Kidney (tissue), 14 donors: ENCODE results near the gene TMEM128. TPM values are rescaled to one million over a fixed set of nuclear protein-coding genes. Genes with fewer than 3 reads are reported as not detected.

Experiments
- DNase-seq, 5 donors: peaks; one replicate each; pipeline ENCODE4 v3.0.0-alpha.2; 2013 to 2020
- FAIRE-seq: peaks from 2 replicates; lab custom pipeline; 2012; peaks lifted over from hg19 to GRCh38; lab: Jason Lieb, UNC
- H3K27ac ChIP-seq, 2 donors: one replicate each; pipeline ENCODE4 v1.7.0; 2013; ENCODE audit warnings: low read depth in 2 of 2, low read length in 2 of 2, inconsistent platforms in 1 of 2
- H3K27me3 ChIP-seq: one replicate; pipeline ENCODE4 v1.7.1; 2013; ENCODE audit warnings: low read length, inconsistent platforms; ENCODE audit not compliant: control insufficient read depth, insufficient read depth
- H3K36me3 ChIP-seq, 3 donors: one replicate each; pipeline versions ENCODE4 v1.7.0 to v1.7.1; 2013; ENCODE audit warnings: low read length in 3 of 3, control low read depth in 1 of 3, inconsistent platforms in 1 of 3; ENCODE audit not compliant: insufficient read depth in 3 of 3, control insufficient read depth in 2 of 3
- H3K4me1 ChIP-seq, 3 donors: one replicate each; pipeline versions ENCODE4 v1.7.0 to v1.7.1; 2013; ENCODE audit warnings: low read length in 3 of 3, inconsistent platforms in 1 of 3, low read depth in 1 of 3; ENCODE audit not compliant: control insufficient read depth in 2 of 3, insufficient read depth in 2 of 3
- H3K4me3 ChIP-seq, 3 donors: one replicate each; pipeline versions ENCODE4 v1.7.0 to v1.8.1; 2013; ENCODE audit warnings: low read length in 3 of 3, control low read depth in 1 of 3, inconsistent platforms in 1 of 3
- H3K9ac ChIP-seq, 3 donors: one replicate each; pipeline versions ENCODE4 v1.7.0 to v1.7.1; 2013; ENCODE audit warnings: low read length in 3 of 3, control low read depth in 1 of 3, inconsistent platforms in 1 of 3
- H3K9me3 ChIP-seq, 3 donors: one replicate each; pipeline versions ENCODE4 v1.7.0 to v1.7.1; 2013; ENCODE audit warnings: low read length in 3 of 3, control low read depth in 1 of 3, inconsistent platforms in 1 of 3; ENCODE audit not compliant: control insufficient read depth in 2 of 3, insufficient read depth in 1 of 3
- CTCF ChIP-seq: IDR thresholded peaks from 3 replicates; pipeline ENCODE4 v1.5.1; 2012; ENCODE audit warnings: mild to moderate bottlenecking, moderate library complexity, borderline replicate concordance; ENCODE audit not compliant: insufficient read depth; ENCODE audit errors: extremely low read depth
- intact Hi-C: fragments of 100-400 bp; cut with DNase I; formaldehyde crosslinking; loops from one replicate; pipeline ENCODE4 v1.11.1; 2022
- polyA plus RNA-seq: library from polyadenylated mRNA; stranded (reverse); fragments of 350-450 nt; fragmentation: Illumina TruSeq; extraction: RNeasy Lipid Tissue Mini Kit (QIAGEN cat#74804); gene quantifications from one replicate; pipeline ENCODE4 v1.2.3, GENCODE V29; 2014; ENCODE audit warnings: low read depth, low replicate concordance; ENCODE audit not compliant: insufficient read depth
- total RNA-seq: library from RNA; stranded (reverse); fragmentation: NEBNext Ultra II Directional; extraction: Animal tissue kit (Norgen Biotek cat#: 25700); gene quantifications from one replicate; pipeline ENCODE4 v1.2.1, GENCODE V29; 2021
- donor health status: control.
- donor health status: control.
- donor health status: control.
- donor health status: control.
- donor health status: control.
- donor health status: DM: yes; HTN: yes; CAD: no.
- donor health status: Normal renal cell carcinoma (clear cell type).

Gene TMEM128
- total and polyA plus RNA-seq, 2 donors from 2014 or later = 30.0 to 40.0 TPM

GRCh38 chr4:4226606-4227438 is 21.2 kb downstream of the TMEM128 start, which contains the start of gene OTOP1:
Gene OTOP1, minus strand, starts transcription at chr4:4226929. Its CDS starts 65 bp downstream, at chr4:4226864.
- Histone ChIP-seq H3K4me3 (no peak within 1 kb of the TSS), H3K9ac (no peak within 1 kb of the TSS), H3K36me3 (no peaks in the 10 kb centered on the region), H3K4me1 (no peaks in the 10 kb centered on the region), H3K27ac (no peak within 1 kb of the TSS), H3K27me3 (peaks cover 17% of the 10 kb centered on the region), H3K9me3 (no peaks in the 10 kb centered on the region)
- DNase-seq (peak in 1 of 5 donors; percentile 76), FAIRE-seq (no peak)
- intact Hi-C loops = no loop called here
- no peak for TF ChIP-seq CTCF

- intact Hi-C loops = no loop called here
- H3K27ac ChIP-seq = no peak overlapping the region
- H3K4me1 ChIP-seq = no peaks in the 10 kb centered on the region
- no peaks in the 10 kb centered on the region for H3K9me3 ChIP-seq
- no peak overlapping the region for H3K9ac ChIP-seq
- FAIRE-seq (no peak), DNase-seq (peak in 3 of 5 donors; percentile 12 to 67 (median 31))
- no peak for TF ChIP-seq CTCF
- peaks cover 17% of the 10 kb centered on the region for H3K27me3 ChIP-seq
- H3K36me3 ChIP-seq = no peaks in the 10 kb centered on the region
- H3K4me3 ChIP-seq = no peak overlapping the region
These were observed 22.0 kb downstream of the TMEM128 start for GRCh38 chr4:4225915-4226605.

GRCh38 chr4:4217113-4217512 is 30.9 kb downstream of the TMEM128 start:
- no peak for FAIRE-seq
- no peak for TF ChIP-seq CTCF
- intact Hi-C loops = no loop called here
- H3K9ac ChIP-seq = no peak overlapping the region
- DNase-seq = no peak
- H3K9me3 ChIP-seq = no peaks in the 10 kb centered on the region
- no peaks in the 10 kb centered on the region for H3K36me3 ChIP-seq
- no peaks in the 10 kb centered on the region for H3K27me3 ChIP-seq
- no peak overlapping the region for H3K4me3 ChIP-seq
- no peak overlapping the region for H3K27ac ChIP-seq
- H3K4me1 ChIP-seq = no peaks in the 10 kb centered on the region
